Kidney (tissue), 14 donors: ENCODE measurements around the gene ZBTB9. TPM values are rescaled to one million over a fixed set of nuclear protein-coding genes. Genes with fewer than 3 reads are reported as not detected.
A peak's percentile ranks its signal among the peaks of the same experiment; 100 is the strongest.

Source experiments
- DNase-seq, 5 donors: peaks; one replicate each; pipeline ENCODE4 v3.0.0-alpha.2; 2013 to 2020
- FAIRE-seq: peaks from 2 replicates; lab custom pipeline; 2012; peaks lifted over from hg19 to GRCh38; lab: Jason Lieb, UNC
- H3K27ac ChIP-seq, 2 donors: one replicate each; pipeline ENCODE4 v1.7.0; 2013; ENCODE audit warnings: low read depth in 2 of 2, low read length in 2 of 2, inconsistent platforms in 1 of 2
- H3K27me3 ChIP-seq: one replicate; pipeline ENCODE4 v1.7.1; 2013; ENCODE audit warnings: low read length, inconsistent platforms; ENCODE audit not compliant: control insufficient read depth, insufficient read depth
- H3K36me3 ChIP-seq, 3 donors: one replicate each; pipeline versions ENCODE4 v1.7.0 to v1.7.1; 2013; ENCODE audit warnings: low read length in 3 of 3, control low read depth in 1 of 3, inconsistent platforms in 1 of 3; ENCODE audit not compliant: insufficient read depth in 3 of 3, control insufficient read depth in 2 of 3
- H3K4me1 ChIP-seq, 3 donors: one replicate each; pipeline versions ENCODE4 v1.7.0 to v1.7.1; 2013; ENCODE audit warnings: low read length in 3 of 3, inconsistent platforms in 1 of 3, low read depth in 1 of 3; ENCODE audit not compliant: control insufficient read depth in 2 of 3, insufficient read depth in 2 of 3
- H3K4me3 ChIP-seq, 3 donors: one replicate each; pipeline versions ENCODE4 v1.7.0 to v1.8.1; 2013; ENCODE audit warnings: low read length in 3 of 3, control low read depth in 1 of 3, inconsistent platforms in 1 of 3
- H3K9ac ChIP-seq, 3 donors: one replicate each; pipeline versions ENCODE4 v1.7.0 to v1.7.1; 2013; ENCODE audit warnings: low read length in 3 of 3, control low read depth in 1 of 3, inconsistent platforms in 1 of 3
- H3K9me3 ChIP-seq, 3 donors: one replicate each; pipeline versions ENCODE4 v1.7.0 to v1.7.1; 2013; ENCODE audit warnings: low read length in 3 of 3, control low read depth in 1 of 3, inconsistent platforms in 1 of 3; ENCODE audit not compliant: control insufficient read depth in 2 of 3, insufficient read depth in 1 of 3
- intact Hi-C: fragments of 100-400 bp; cut with DNase I; formaldehyde crosslinking; loops from one replicate; pipeline ENCODE4 v1.11.1; 2022
- polyA plus RNA-seq: library from polyadenylated mRNA; stranded (reverse); fragments of 350-450 nt; fragmentation: Illumina TruSeq; extraction: RNeasy Lipid Tissue Mini Kit (QIAGEN cat#74804); gene quantifications from one replicate; pipeline ENCODE4 v1.2.3, GENCODE V29; 2014; ENCODE audit warnings: low read depth, low replicate concordance; ENCODE audit not compliant: insufficient read depth
- total RNA-seq: library from RNA; stranded (reverse); fragmentation: NEBNext Ultra II Directional; extraction: Animal tissue kit (Norgen Biotek cat#: 25700); gene quantifications from one replicate; pipeline ENCODE4 v1.2.1, GENCODE V29; 2021
- TF ChIP-seq, protein P1 (sequence below): IDR thresholded peaks from 3 replicates; pipeline ENCODE4 v1.5.1; 2012; ENCODE audit warnings: mild to moderate bottlenecking, moderate library complexity, borderline replicate concordance; ENCODE audit not compliant: insufficient read depth; ENCODE audit errors: extremely low read depth
- donor health status: control.
- donor health status: control.
- donor health status: control.
- donor health status: control.
- donor health status: control.
- donor health status: DM: yes; HTN: yes; CAD: no.
- donor health status: Normal renal cell carcinoma (clear cell type).

ZBTB9 gene
- total and polyA plus RNA-seq, 2 donors from 2014 or later = 6.4 to 11.5 TPM

DNA sequence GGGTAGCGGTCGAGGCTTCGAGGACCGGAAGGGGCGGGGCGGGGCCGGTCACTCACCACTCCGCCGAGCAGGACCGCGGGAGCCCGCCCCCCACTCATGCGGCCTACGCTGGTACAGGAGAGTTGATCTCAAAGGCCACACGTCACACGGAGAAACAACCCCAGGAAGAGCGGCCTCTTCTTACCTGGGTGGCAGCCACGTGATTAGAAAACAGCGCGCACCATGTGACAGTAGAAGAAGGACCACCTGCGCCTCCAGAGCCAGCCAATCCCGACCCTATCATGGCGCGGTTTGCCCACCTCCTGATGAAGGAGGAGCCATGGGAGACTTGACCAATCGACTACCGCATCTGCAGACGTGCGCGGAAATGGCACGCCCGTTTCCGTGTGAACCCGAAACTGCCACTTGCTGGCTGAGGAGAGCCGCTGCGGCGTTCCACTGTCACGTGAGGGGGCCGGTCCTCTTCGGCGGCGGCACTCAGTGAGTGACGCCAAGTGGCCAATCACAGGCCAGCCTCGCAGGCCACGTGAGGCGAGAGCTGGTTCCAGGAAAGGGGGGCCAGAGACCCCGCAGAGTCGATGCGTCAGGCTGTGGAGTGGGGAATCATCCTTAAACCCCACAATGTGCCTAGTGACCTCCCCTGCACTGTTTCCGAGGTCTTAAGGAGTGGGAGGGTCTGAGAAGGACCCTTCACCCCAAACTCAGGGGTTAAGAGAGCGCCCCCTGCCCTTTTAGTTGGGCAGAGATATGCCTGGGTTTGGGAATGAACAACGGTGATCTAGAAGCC, 36.3 kb upstream of the ZBTB9 start, which contains the start of gene CUTA:
Gene CUTA, minus strand, starts transcription at position 205 of the 787 bp plus-strand sequence. Its CDS starts 107 bp downstream, at position 98.
- Histone ChIP-seq H3K36me3 (peaks cover 0 to 18% (median 17%) of the 10 kb centered on the region in 3 donors), H3K4me1 (peaks cover 0 to 25% (median 5%) of the 10 kb centered on the region in 3 donors), H3K27ac (peak within 1 kb of the TSS; percentile 91 to 98), H3K9me3 (no peaks in the 10 kb centered on the region), H3K27me3 (no peaks in the 10 kb centered on the region), H3K4me3 (peak within 1 kb of the TSS; percentile 81 to 86 (median 85)), H3K9ac (peak within 1 kb of the TSS; percentile 55 to 85 (median 64))
- intact Hi-C loops = no loop called here
- TF ChIP-seq, protein P1, sequence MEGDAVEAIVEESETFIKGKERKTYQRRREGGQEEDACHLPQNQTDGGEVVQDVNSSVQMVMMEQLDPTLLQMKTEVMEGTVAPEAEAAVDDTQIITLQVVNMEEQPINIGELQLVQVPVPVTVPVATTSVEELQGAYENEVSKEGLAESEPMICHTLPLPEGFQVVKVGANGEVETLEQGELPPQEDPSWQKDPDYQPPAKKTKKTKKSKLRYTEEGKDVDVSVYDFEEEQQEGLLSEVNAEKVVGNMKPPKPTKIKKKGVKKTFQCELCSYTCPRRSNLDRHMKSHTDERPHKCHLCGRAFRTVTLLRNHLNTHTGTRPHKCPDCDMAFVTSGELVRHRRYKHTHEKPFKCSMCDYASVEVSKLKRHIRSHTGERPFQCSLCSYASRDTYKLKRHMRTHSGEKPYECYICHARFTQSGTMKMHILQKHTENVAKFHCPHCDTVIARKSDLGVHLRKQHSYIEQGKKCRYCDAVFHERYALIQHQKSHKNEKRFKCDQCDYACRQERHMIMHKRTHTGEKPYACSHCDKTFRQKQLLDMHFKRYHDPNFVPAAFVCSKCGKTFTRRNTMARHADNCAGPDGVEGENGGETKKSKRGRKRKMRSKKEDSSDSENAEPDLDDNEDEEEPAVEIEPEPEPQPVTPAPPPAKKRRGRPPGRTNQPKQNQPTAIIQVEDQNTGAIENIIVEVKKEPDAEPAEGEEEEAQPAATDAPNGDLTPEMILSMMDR = no peak
- DNase-seq (peak; percentile 100), FAIRE-seq (peak; percentile 98)

DNA sequence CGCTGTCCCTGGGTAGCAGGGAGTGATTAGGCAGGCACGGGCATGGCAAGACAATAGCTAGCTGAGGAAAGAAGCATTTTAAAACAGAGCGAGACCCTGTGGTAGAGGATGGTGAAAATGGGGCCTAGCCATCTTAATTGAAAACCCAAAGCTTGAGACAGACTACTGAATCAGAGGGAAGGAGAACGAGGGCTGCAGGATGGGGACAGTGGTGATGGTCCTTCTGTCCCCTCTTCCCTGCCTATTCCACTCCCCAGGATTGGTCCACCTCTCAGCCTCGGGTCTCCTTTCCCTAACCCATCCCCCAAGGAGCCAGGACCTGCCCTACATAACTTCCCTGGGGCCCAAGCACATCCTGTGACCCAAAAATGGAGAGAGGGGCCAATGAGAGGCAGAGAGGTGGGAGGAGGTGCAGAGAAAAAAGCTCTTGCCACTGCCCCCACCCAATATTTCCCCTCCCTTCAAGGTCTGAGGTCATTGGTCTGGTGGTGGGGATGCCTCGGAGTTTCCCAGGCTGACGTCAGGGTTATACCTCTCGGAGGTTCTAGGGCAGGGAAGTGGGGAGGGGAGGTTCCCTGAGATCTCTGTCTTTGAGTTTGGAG, 35.6 kb upstream of the ZBTB9 start:
- H3K27ac ChIP-seq = peak overlapping the region; percentile 90 to 98
- no peaks in the 10 kb centered on the region for H3K27me3 ChIP-seq
- H3K36me3 ChIP-seq = peaks cover 0 to 13% (median 11%) of the 10 kb centered on the region in 3 donors
- H3K4me1 ChIP-seq = peaks cover 0 to 21% (median 5%) of the 10 kb centered on the region in 3 donors
- TF ChIP-seq, protein P1 = no peak
- DNase-seq (peak in 2 of 5 donors; percentile 42 to 73), FAIRE-seq (no peak)
- intact Hi-C loops = no loop called here
- peak overlapping the region; percentile 58 to 75 (median 73) for H3K4me3 ChIP-seq
- H3K9ac ChIP-seq = peak overlapping the region; percentile 14 to 85 (median 52)
- H3K9me3 ChIP-seq = no peaks in the 10 kb centered on the region

DNA sequence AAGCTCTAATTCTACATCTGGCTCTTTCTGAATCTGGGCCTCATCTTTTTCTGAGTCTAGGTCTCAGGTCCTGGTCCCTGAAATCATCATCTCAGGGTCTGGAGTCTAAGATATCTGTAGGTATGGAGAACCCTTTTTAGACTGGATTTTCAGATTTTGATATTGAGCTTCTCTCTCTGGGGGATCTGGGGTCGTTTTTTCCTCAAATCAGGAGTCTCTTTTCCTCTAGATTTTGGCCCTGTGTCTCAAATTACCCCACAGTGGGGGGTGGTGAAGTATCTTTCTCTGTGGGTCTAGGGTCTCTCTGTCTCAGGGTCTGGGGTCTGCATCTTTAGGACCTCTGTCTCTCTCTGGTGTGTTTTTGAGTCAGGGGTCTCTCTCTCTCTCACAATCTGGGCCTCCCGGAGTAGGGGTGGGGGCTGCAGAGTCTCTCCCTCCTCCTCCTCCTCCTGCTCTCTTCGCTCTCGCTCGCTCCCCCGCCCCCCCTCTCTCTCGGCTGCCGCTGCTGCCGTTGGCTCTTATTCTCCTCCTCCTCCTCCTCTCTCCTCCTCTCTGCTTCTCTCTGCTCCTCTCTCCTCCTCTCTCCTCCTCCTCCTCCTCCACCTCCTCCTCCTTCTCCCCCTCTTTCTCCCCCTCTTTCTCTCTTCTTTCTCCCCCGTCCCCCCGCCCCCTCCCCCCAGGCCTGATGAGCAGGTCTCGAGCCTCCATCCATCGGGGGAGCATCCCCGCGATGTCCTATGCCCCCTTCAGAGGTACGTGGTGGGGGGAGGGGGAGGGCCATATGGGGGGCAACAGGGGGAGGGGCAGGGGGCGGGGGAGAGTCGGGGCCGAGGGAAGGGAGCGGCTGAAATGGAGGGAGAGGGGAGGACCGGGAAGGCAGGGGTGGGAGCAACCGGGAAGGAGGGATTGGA, 34.5 kb upstream of the ZBTB9 start, which contains the start of gene SYNGAP1:
Gene SYNGAP1, plus strand, starts transcription at position 486 of the 911 bp plus-strand sequence. Its CDS starts 200 bp downstream, at position 686.
- Histone ChIP-seq H3K4me1 (peaks cover 0 to 25% (median 5%) of the 10 kb centered on the region in 3 donors), H3K9me3 (no peaks in the 10 kb centered on the region), H3K27ac (peak within 1 kb of the TSS; percentile 90 to 98), H3K27me3 (no peaks in the 10 kb centered on the region), H3K4me3 (peak within 1 kb of the TSS in 2 of 3 donors; percentile 27 to 46), H3K9ac (peak within 1 kb of the TSS in 1 of 3 donors; percentile 85), H3K36me3 (peaks cover 0 to 7% (median 7%) of the 10 kb centered on the region in 3 donors)
- intact Hi-C loops = no loop called here
- FAIRE-seq (no peak), DNase-seq (peak; percentile 75 to 90 (median 88))
- TF ChIP-seq, protein P1 = no peak
